Astrocyte (in vitro differentiated cells and primary cell): Measurements from ENCODE around the gene ZNF334.

ENCODE experiments used
- CTCF ChIP-seq: IDR thresholded peaks from 2 replicates; pipeline ENCODE4 v1.5.1; 2011; ENCODE audit warnings: low read depth, mild to moderate bottlenecking, inconsistent platforms, low read length, moderate library complexity; ENCODE audit not compliant: insufficient read depth
- EZH2 ChIP-seq: IDR thresholded peaks from 2 replicates; pipeline ENCODE4 v1.6.1; 2012; ENCODE audit warnings: mild to moderate bottlenecking, low read length, inconsistent platforms; ENCODE audit not compliant: insufficient read depth

DNA sequence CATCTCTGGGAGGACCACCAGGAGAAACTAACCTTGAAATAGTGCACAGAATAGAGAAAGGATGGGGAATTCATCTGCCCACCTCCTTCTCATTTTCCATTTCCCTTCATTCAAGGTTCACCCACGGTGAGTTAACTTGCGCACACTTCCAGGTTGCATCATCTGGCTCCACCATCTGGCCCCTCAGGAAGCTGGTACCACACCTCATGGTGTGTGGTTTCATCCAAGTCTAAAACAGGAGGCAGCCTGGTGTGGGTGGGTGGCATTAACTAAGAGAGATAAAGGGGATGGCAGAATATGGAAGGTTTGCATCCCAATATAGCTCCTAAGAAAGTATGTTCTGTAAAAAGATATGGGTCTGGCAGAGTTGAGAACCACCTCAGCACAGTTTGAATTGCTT, 3.8 kb downstream of the ZNF334 start:
- no peak for TF ChIP-seq EZH2
- TF ChIP-seq CTCF, result no peak
